22Rv1 (cell line): Measurements from ENCODE around the gene SAMD3.

Source experiments
- H3K27ac ChIP-seq: fragments of 450-650 bp; 2 replicates; pipeline ENCODE4 v1.5.1; 2017
- ZFX ChIP-seq: fragments of 450-650 bp; IDR thresholded peaks from 2 replicates; pipeline ENCODE4 v1.6.1; 2017; ENCODE audit warnings: antibody characterized with exemption, borderline replicate concordance
- TF ChIP-seq, protein P1 (sequence below): fragments of 450-650 bp; IDR thresholded peaks from 2 replicates; pipeline ENCODE4 v1.5.1; 2017; ENCODE audit warnings: mild to moderate bottlenecking

SAMD3 gene

DNA sequence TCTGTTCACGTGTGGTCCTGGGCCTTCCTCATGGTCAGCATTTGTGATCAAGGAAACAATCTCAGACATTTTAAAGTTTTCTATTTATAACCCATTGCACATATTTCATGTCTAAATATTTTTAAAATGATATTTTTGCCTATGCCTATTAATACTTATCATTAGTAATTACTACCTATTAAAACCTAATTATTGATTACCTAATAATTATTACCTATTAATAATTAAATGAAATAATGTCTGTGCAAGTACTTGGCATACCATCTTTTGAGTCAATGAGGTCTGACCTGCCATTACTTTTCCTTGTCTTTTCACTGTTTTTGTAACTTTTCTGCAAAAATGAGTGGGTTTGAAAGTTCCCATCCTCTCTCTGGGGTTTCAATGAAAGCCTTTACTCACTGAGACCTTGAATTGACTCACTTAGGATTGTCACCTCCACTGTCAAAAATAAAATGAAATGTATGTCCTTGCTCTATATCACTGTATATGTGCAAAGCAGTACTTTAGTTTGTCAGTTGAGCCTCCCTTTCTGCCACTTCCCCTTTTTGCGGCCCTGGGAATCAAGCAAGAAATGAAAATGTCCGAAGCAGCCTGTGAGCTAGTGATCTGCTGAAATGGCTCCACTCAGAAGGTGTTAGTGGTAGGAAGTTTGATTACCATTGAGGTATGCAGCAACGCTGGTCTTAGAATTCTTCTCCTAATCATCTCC, 116.6 kb downstream of the SAMD3 start:
- TF ChIP-seq, protein P1, sequence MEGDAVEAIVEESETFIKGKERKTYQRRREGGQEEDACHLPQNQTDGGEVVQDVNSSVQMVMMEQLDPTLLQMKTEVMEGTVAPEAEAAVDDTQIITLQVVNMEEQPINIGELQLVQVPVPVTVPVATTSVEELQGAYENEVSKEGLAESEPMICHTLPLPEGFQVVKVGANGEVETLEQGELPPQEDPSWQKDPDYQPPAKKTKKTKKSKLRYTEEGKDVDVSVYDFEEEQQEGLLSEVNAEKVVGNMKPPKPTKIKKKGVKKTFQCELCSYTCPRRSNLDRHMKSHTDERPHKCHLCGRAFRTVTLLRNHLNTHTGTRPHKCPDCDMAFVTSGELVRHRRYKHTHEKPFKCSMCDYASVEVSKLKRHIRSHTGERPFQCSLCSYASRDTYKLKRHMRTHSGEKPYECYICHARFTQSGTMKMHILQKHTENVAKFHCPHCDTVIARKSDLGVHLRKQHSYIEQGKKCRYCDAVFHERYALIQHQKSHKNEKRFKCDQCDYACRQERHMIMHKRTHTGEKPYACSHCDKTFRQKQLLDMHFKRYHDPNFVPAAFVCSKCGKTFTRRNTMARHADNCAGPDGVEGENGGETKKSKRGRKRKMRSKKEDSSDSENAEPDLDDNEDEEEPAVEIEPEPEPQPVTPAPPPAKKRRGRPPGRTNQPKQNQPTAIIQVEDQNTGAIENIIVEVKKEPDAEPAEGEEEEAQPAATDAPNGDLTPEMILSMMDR = no peak
- TF ChIP-seq ZFX = no peak
- H3K27ac ChIP-seq = no peak overlapping the region

DNA sequence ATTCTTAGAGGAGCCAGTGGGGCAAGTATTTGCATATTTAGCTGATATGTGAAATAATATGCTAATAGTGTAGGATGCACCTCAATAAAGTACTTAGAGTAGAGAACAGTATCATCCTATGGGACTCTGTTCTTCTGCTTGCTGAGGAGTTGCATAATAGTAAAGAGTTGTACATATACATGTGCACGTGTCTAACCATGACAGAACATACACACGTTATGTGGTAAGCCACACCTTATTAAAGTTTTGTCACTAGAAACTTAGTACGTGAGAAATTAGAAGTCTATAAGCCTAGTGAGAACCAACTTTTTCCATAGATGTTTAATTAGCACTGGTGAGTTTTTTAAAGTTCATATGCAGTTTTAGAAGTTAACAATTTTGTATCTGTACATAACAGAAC, 123.6 kb downstream of the SAMD3 start:
- no peak overlapping the region for H3K27ac ChIP-seq
- no peak for TF ChIP-seq ZFX
- TF ChIP-seq, protein P1 = no peak

DNA sequence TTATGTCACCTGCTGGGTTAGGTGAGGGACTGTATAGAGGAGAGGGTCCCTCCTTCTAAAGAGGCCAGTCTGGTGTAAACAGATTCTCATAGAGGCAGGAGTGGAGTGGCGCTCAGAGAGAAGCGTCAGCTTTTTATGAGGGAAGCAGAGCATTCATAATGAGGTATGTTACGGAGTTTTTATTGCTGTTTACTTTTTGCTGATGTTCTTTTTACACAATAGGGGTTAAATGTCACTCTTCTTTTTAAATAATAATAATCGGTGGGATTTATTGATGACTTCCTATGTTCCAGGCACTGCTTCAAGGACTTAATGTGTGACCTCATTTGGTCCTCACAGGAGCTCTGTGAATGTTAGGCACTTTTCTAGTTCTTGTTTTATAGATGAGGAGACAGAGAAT, 124.4 kb downstream of the SAMD3 start:
- H3K27ac ChIP-seq = no peak overlapping the region
- TF ChIP-seq, protein P1 = no peak
- TF ChIP-seq ZFX = no peak
